B cell (primary cell): ENCODE data around the gene NT5DC3.

Experiments used
- CTCF ChIP-seq: fragments of 200-600 bp; IDR thresholded peaks from one replicate; pipeline ENCODE4 v1.8.0; 2022; ENCODE audit warnings: antibody characterized with exemption, mild to moderate bottlenecking
- EZH2 ChIP-seq: IDR thresholded peaks from 2 replicates; pipeline ENCODE4 v1.6.1; 2012; ENCODE audit warnings: borderline replicate concordance, low read depth, mild to moderate bottlenecking, moderate library complexity, low read length; ENCODE audit not compliant: insufficient read depth, poor library complexity, severe bottlenecking

- TF ChIP-seq CTCF, result no peak
- TF ChIP-seq EZH2, result no peak
Observed at GRCh38 chr12:103839103-103839502, 1.9 kb downstream of the NT5DC3 start.
